ENCODE measurements around the gene MPO. TPM values are rescaled to one million over a fixed set of nuclear protein-coding genes. Genes with fewer than 3 reads are reported as not detected.

MPO gene
- total and polyA plus RNA-seq, 9 of the 15 experiments (the other 6 are each of a cell fraction or from before 2014, with no cell fraction given), result 0.04 to 0.47 (median 0.39) TPM; not detected in 6

- Histone ChIP-seq H3K27me3 (ENCODE audit: control insufficient read depth in 2 of 2, insufficient read depth in 2 of 2, low read length in 2 of 2) (peaks cover 0 to 9% of the 10 kb centered on the region in 2 experiments; a peak in 1 of 5 replicates), H3K4me3 (no peak overlapping the region), H3K9me3 (replicated peaks; ENCODE audit: control insufficient read depth, insufficient read depth, low read depth, low read length) (no peaks in the 10 kb centered on the region; the same call in 1 of the 2 replicates), H3K9ac (ENCODE audit: insufficient read depth in 1 of 2, low read depth in 2 of 2, low read length in 2 of 2) (no peak overlapping the region), H3K79me2 (ENCODE audit: control insufficient read depth, insufficient read depth, low read length) (no peaks in the 10 kb centered on the region), H3K9me1 (ENCODE audit: control insufficient read depth, insufficient read depth, low read length) (no peaks in the 10 kb centered on the region), H3K4me2 (ENCODE audit: insufficient read depth, low read length) (no peak overlapping the region), H3K36me3 (ENCODE audit: control insufficient read depth, insufficient read depth, low read length) (no peaks in the 10 kb centered on the region), H4K20me1 (replicated peaks; ENCODE audit: control insufficient read depth, insufficient read depth, low read length) (no peaks in the 10 kb centered on the region), H2AFZ (ENCODE audit: low read depth, low read length) (peak overlapping the region; percentile 97), H3K27ac (ENCODE audit: extremely low read depth, low read depth, low read length) (no peak overlapping the region), H3K4me1 (replicated peaks in 1 of 2; ENCODE audit: control insufficient read depth in 2 of 2, insufficient read depth in 2 of 2, low read length in 2 of 2) (peaks cover 5 to 16% of the 10 kb centered on the region in 2 experiments)
- POLR2A ChIA-PET, result interaction anchor here (0.8 kb wide), 2 partner anchors 14 to 30 kb away, joined by 3 to 4 read pairs; no protein-coding TSS in a partner anchor
- 0 out of 2 replicates have a peak, but pooled peaks have one; percentile 24 for TF ChIP-seq USF1 (CRISPR knock-in tag; IDR thresholded peaks at IDR 0.05)
- no peak for TF ChIP-seq HNRNPK (IDR thresholded peaks at IDR 0.05; ENCODE audit: low read depth, low read length, poor library complexity, severe bottlenecking)
- TF ChIP-seq ETV5 (CRISPR knock-in tag; IDR thresholded peaks at IDR 0.05; ENCODE audit: low read depth), result no peak
- TF ChIP-seq ZNF445 (CRISPR knock-in tag; IDR thresholded peaks at IDR 0.05; ENCODE audit: low read depth), result no peak
- intact Hi-C loops (cut with micrococcal nuclease), result loop anchor here (5.0 kb wide), 1 partner anchor 128 kb away; no protein-coding TSS in a partner anchor
- 85% methylated on average over 12 of the region's 12 CpGs for WGBS (ENCODE audit: insufficient coverage, low coverage, missing lambda C conversion rate)
- BruUV-seq (replicated peaks), result no TSS peak
- no peak for DNase-seq (ENCODE audit: extremely low read depth in 1 of 4, low spot score in 3 of 4)
- CTCF ChIA-PET (ENCODE audit: low intra/inter-chr PET ratio), result no interaction called here
- in situ Hi-C loops (cut with MboI), result no loop called here
- ATAC-seq, result no peak
- no peak for FAIRE-seq
Measured at GRCh38 chr17:58250344-58251011, 30.3 kb downstream of the MPO start.
